Measurements from ENCODE around the gene CMA1.
"Not testable (repeated sequence)": the region's sequence is repeated elsewhere in the genome, so short reads cannot be mapped to it uniquely, and the experiment has no call there.

CMA1 gene, protein sequence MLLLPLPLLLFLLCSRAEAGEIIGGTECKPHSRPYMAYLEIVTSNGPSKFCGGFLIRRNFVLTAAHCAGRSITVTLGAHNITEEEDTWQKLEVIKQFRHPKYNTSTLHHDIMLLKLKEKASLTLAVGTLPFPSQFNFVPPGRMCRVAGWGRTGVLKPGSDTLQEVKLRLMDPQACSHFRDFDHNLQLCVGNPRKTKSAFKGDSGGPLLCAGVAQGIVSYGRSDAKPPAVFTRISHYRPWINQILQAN

DNA sequence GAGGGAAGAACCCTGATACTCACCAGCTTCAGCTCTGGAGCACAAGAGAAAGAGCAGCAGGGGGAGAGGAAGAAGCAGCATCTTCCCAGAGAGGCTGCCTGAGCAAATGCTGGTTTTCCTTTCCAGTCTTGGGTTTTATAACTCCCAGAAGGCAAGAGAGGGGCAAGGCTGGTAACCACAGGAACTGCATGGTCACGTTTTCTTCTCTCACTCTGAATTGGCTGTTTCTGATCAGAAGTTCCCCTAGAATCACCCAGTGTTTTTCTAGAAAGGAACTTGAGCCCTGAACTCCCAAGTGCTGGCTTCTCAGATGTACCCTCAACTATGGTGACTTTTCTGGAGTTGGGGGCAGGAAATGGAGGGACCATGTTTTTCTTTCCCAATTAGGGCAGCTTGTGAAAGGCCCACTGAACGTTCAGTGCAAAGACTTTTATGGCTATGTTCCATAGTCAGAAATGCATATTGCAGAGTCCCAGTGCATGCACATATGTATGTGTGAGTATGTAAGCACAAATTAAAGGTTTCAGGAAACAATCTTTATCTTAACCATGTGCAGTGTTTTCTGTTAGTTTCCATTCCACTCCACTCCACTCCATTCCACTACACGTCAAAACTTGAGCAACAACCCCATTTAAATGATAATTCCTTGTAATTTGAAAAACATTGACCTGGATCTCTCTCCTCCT lies at the start of gene CMA1:
Gene CMA1 (minus strand): TSS at position 111 of the 686 bp plus-strand sequence. CDS start 30 bp downstream, at position 81.
- DNase-seq = no peak

DNA sequence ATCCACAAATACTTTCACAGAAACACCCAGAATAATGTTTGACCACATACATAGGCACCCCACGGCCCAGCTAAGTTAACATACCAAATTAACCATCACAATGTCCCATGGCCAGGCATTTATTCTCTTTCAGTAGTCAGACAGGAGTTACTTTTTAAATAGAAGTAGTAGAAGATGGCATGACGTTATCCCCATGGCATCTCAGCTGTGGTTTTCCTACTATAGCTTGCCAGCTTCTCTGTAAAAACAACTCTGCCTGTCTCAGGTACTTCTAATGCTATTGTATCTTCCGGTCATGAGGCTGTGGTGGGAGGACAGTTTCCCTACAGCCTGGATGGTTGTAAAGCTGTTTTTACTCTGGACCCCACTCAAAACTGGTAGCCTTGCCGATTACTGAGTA lies 48.7 kb upstream of the CMA1 start:
- no peak for DNase-seq

DNA sequence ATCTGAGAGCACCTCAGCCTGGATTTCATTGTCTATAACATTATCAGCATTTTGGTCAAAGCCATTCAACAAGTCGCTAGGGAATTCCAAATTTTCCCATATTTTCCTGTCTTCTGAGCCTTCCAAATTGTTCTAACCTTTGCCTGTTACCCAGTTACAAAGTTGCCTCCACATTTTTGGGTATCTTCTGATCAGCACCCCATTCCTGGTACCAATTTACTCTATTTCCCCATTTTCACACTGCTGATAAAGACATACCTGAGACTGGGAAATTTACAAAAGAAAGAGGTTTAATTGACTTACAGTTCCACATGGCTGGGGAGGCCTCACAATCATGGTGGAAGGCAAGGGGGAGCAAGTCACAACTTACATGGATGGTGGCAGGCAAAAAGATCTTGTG lies 41.0 kb upstream of the CMA1 start:
- DNase-seq = not testable (repeated sequence)

DNA sequence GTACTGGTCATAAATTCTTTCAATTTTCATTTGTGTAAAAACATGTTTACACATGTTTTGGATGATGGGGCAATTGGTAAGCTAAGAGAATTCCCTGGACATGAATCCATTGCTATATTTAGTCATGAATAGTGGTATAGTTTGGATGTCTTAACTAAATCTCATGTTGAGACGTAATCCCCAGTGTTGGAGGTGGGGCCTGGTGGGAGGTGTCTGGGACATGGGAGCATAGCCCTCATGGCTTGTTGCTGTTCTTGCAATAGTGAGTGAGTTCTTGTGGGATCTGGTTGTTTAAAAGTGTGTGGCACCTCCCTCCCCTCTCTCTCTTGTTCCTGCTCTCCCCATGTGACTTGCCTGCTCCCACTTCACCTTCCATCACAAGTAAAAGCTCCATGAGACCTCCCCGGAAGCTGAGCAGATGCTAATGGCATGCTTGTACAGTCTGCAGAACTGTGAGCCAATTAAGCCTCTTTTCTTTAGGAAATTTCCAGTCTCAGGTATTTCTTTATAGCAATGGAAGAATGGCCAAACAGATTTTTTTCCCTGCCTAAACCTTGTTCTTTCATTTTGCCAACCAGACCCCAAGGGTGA lies 34.4 kb upstream of the CMA1 start:
- no peak for DNase-seq

DNA sequence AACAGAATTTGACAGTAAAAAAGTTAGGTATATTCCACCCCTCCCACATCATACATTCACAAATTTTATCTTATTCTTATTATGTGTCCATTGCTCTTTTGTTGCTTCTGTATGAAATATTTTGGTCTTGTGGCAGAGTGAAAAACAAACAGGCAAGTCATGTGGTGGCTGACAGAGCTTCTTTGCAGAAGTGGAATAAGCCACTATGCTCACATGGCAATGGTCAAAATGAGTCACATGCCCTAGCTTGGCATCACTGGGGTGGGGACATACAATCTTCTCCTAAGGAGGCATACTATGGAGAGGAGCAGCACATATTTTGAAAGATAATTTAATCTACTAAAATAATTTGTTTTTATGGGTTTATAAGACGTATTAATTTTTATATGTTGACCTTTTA lies 27.7 kb upstream of the CMA1 start:
- no peak for DNase-seq

DNA sequence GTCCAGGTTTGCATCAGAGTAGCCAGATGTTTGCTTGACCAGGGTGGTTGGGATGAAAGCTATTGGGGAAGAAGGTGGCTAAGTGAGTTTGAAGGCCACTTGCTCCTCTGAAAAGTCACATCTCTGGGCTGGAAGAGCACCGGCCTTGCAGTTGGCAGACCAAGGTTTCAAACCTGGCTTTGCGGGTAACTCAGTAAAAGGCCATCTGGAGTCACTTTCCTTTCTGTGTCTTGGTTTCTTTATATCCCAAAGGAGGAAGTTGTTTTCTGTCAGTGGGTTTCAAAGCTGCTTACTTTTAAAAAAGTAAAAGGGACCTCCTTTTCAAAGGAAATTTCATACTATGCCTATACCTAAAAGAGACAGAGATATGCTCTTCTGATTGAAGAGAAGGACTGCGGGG lies 26.2 kb upstream of the CMA1 start:
- DNase-seq = no peak

DNA sequence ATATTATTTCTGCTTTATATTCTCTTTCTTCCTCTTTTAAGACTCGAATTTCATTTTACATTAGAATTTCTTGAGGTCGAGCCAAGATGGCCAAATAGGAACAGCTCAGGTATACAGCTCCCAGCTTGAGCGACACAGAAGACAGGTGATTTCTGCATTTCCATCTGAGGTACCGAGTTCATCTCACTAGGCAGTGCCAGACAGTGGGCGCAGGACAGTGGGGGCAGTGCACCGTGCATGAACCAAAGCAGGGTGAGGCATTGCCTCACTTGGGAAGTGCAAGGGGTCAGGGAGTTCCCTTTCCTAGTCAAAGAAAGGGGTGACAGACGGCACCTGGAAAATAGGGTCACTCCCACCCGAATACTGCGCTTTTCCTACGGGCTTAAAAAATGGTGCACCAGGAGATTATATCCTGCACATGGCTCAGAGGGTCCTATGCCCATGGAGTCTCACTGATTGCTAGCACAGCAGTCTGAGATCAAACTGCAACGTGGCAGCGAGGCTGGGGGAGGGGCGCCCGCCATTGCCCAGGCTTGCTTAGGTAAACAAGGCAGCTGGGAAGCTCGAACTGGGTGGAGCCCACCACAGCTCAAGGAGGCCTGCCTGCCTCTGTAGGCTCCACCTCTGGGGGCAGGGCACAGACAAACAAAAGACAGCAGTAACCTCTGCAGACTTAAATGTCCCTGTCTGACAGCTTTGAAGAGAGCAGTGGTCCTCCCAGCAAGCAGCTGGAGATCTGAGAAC lies 18.0 kb upstream of the CMA1 start:
- not testable (repeated sequence) for DNase-seq

DNA sequence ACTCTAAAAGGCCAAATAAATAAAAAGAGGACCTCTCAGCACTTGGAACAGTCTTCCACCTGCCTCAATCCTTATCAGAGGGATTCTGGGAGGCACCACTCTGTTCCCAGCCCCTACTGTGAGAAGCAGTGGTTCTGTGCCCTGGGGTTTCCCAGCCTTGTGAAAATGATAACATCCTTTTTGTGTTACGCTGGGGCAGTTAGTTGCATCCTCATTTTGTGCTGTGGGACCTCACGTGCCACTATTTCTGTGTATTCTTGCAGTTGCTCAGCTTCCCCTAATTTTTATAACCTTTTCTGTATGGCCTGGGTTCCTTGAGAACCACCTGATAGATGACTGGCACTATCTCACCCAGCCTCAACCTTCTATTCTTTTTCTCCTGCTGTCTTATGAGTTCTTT lies 10.8 kb upstream of the CMA1 start:
- no peak for DNase-seq

DNA sequence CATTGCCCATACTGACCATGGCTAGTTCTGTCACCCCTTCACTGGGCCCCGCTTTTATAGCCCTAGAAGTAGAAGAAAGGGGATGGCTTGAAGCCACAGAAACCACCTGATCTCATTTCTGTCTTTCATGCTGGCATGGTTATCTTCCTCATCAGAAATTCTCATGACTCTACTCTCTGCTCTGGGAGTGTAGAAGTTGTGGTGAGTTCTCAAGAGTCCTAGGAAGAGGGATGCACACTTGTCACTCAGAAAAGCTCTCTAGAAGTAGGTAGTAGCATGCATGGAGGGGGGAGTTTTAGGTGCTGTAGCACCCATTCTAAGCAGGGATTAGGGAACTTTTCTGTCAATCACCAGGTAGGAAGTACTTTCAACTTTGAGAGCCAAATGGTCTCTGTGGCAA lies 6.1 kb upstream of the CMA1 start:
- no peak for DNase-seq

DNA sequence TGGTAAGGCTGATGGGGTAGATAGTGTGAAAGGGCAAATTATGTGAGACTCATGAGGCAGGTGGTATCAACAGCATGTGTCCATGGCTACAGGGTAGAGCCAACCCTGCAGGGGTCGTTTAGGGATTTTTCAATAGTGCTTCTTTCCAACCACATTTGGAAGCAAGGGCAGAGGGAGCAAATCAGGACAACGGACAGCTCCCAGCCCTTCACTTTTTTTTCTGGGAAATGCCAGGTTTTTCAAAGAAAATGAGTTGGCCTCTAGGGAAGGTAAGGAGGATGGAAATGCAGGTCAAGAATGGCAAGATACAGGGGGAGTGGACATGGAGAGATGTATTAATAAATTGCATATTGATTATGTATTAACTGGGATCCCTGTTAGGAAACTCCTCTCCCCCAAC lies 4.9 kb upstream of the CMA1 start:
- no peak for DNase-seq

DNA sequence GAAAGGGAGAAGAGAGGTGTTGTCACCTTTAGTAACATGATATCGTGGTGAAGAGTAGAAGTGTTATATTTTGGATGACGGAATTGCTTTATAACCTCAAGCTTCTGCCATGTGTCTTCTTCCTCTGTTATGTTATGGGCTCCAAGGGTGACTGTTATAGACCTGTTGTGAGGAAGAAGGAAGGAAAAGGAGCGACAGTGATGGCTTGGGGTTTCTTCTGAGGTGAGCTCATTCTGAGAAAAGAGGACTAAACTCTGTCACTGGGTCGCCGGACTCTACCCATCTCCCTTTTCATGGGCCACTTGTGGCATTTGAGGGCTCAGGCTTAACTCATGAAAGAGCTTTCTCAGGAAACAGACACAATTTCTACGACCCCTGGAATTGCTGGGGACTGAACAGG lies 1.6 kb downstream of the CMA1 start:
- DNase-seq = no peak

DNA sequence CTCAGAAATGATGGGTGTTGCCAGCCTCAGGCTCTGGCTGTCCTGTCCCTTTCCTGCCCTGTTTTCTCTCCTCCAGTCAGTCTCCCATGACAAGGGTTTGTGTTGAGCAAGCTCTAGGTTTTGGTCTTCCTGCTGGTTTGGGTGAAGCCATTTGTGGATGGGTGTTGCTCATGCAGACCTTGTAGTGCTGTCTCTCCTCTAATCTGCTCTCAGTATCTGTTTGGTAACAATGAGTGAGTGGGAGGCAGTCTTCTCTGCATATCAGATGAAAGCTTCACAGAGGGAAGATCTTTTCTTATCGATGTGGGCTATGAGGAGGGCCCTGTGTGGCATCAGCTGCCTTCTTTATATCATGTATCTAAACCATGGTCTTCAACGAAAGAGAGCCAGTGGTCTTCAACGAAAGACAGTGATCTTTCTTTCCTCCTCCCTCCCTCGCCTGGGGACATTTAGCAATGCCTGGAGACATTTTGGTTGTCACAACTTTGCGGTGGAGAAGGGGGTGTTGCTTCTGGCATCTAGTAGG lies 3.6 kb downstream of the CMA1 start:
- no peak for DNase-seq

DNA sequence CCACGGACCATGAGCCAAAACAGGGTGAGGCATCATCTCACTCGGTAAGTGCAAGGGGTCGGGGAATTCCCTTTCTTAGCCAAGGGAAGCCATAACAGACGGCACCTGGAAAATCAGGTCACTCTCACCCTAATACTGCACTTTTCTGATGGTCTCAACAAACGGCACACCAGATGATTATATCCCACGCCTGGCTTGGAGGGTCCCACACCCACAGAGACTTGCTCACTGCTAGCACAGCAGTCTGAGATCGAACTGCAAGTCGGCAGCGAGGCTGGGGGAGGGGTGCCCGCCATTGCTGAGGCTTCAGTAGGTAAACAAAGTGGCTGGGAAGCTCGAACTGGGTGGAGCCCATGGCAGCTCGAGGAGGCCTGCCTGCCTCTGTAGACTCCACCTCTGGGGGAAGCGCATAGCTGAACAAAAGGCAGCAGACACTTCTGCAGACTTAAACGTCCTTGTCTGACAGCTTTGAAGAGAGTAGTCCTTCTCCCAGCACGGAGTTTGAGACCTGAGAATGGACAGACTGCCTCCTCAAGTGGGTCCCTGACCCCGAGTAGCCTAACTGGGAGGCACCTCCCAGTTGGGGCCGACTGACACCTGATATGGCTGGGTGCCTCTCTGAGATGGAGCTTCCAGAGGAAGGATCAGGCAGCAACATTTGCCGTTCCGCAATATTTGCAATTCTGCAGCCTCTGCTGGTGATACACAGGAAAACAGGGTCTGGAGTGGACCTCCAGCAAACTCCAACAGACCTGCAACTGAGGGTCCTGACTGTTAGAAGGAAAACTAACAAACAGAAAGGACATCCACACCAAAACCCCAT lies 16.3 kb downstream of the CMA1 start:
- not testable (repeated sequence) for DNase-seq

DNA sequence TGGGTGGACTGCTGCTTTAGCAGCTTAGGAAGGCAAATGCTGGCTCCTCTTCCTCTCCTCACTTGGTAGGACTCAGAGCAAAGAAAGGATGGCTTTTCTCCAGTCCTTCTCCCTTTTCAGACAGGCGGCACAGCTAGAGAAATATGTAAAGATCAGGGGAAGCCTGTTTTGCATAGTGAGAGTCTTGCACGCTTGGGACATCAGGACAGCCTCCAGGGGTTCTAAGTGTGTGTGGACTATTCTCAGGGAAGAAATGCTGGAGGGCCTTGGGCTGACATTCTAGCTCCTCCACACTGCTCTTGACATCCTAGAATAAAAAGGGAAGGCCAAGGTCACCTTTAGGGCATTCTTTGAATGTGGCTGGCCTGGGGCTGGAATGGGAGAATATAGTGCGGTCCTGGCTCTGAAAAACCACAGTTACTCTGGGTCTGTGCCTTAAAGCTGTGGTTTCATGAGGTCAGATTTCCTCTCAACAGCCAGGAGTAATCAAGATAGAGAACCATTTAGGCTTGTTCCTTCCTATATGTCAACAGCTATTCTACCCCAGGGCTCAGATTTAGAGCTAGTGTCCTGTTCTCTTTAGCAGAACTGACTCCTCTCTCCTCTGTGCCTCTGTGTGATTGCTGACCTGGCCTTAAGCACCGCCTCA lies 24.3 kb downstream of the CMA1 start:
- no peak for DNase-seq

DNA sequence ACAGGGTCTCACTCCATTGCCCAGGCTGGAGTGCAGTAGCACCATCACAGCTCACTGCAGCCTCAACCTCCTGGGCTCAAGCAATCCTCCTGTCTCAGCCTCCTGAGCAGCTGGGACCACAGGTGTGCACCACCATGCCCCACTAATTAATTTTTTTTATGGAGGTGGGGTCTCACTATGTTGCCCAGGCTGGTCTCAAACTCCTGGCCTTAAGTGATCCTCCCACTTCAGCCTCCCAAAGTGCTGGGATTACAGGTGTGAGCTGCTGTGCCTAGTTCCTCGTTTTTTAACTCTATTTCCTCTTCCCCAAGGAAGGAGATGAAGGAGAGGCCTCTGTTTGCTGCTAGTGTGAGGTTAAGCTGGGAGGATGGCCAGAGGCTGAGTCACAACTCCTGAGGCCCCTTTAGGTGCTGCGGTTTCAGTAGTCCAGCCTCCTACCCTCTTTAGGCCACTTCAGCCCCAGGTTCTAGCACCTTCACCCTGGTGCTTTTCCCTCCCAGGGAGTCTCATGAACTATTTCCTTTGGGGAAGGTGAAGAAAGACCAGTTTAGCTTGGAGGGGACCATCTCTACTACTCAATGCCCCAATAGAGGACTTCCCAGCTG lies 25.3 kb downstream of the CMA1 start:
- DNase-seq = not testable (repeated sequence)

DNA sequence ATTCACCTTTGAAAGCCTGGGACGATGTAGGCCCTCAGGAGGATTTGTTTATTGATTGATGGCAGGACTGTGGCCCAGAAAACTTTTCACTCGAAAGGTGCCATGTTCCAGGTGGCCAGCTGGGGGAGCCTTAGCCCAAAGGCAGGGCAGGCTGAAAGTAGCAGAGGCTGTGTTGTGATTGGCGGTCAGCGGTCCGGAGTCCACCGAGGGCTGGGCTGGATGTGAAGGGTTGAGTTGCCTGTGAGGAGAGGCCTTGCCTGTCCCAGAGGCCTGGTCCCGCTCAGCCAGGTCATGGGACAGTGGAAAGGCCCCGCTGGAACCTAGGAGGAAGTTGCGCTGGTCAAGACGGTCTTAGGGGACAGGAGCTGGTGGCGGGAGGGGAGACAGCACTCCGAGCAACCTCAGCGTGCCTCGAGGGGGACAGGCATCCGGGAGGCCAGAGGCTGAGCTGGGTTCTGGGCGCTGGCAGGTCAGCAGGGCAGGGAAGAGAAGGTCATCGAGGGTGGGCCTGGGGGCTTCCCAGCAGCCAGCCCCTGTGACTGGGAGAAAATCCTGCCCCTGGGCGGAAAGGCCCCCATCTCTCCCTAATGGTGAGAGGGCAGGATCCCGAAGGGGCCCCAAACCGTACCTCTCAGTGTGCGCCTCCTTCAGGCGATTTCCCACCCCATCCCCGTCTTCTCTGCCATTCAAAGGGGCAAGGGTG lies 26.3 kb downstream of the CMA1 start:
- no peak for DNase-seq

DNA sequence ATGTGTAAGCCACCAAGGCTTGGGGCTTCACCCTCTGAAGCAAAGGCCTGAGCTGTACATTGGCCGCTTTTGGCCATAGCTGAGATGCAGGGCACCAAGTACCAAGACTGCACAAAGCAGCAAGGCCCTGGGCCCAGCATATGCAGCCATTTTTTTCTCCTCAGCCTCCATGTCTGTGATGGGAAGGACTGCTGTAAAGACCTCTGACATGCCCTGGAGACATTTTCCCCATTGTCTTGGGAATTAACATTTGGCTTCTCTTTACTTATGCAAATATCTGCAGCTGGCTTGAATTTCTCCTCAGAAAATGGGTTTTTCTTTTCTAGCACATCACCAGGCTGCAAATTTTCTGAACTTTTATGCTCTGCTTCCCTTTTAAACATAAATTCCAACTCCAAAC lies 28.1 kb downstream of the CMA1 start:
- DNase-seq = not testable (repeated sequence)

DNA sequence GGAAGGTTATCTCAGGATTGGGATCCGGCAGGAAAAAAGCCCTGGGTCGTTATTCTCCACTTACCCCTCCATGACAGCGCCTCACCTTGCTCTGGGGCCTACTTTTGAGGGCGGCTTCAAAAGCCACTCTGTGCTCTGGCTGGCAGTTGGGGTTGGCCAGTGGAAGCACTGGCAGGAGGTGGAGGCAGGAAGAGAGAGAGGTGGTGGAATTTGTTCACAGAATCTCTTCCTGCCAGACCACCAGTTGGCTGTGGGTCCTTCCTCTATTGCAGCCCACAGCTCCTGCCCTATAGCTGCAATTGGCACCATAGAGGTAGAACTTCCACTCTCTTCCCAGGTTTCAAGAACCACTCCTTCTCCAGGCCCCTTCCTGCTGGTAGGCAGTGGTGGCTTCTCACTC lies 32.8 kb downstream of the CMA1 start:
- no peak for DNase-seq

DNA sequence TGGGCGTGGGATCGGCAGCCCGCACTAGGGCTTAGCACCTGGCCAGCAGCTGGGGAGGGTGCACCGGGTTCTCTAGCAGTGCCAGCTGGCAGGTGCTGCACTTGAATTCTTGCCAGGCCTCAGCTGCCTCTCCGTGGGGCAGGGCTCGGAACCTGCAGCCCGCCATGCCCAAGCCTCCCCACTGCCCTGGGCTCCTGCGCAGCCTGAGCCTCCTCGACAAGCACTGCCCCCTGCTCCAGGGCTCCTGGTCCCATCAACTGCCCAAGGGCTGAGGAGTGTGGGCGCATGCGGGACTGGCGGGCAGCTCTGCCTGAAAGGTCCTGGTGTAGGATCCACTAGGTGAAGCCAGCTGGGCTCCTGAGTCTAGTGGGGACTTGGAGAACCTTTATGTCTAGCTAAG lies 34.9 kb downstream of the CMA1 start:
- DNase-seq = no peak

DNA sequence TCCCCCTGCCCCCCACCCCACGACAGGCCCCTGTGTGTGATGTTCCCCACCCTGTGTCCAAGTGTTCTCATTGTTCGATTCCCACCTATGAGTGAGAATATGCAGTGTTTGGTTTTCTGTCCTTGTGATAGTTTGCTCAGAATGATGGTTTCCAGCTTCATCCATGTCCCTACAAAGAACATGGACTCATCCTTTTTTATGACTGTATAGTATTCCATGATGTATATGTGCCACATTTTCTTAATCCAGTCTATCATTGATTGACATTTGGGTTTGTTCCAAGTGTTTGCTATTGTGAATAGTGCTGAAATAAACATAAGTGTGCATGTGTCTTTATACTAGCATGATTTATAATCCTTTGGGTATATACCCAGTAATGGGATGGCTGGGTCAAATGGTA lies 37.6 kb downstream of the CMA1 start:
- DNase-seq = not testable (repeated sequence)

DNA sequence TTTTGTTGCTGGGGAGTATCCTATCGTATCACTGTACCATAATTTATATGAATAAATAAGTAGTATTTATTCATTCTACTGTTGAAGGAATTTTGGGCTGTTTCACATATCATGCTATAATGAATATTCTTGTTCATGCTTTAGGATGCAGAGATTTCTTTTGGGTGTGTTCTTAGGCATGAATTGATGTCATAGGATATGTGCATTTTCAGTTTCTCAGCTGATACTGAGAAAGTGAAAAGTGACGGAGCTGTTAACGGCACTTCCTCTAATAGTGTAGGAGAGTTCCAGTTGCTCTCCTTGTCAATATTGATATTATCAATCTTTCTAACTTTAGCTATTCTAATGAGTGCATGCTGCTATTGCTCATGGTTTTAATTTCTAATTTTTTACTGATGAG lies 42.3 kb downstream of the CMA1 start:
- DNase-seq = no peak

Measured in NCI-H1694 (cell line).